Measurements from ENCODE around the gene ZNF768.
A peak's percentile ranks its signal among the peaks of the same experiment; 100 is the strongest.
"Not testable (repeated sequence)": the region's sequence is repeated elsewhere in the genome, so short reads cannot be mapped to it uniquely, and the experiment has no call there.

The ZNF768 gene

GRCh38 chr16:30533146-30533522, 6.8 kb upstream of the ZNF768 start:
- DNase-seq (ENCODE audit: low read depth) = no peak

- DNase-seq (ENCODE audit: low read depth) = no peak
Measured at GRCh38 chr16:30532285-30533145, 6.1 kb upstream of the ZNF768 start.

DNA sequence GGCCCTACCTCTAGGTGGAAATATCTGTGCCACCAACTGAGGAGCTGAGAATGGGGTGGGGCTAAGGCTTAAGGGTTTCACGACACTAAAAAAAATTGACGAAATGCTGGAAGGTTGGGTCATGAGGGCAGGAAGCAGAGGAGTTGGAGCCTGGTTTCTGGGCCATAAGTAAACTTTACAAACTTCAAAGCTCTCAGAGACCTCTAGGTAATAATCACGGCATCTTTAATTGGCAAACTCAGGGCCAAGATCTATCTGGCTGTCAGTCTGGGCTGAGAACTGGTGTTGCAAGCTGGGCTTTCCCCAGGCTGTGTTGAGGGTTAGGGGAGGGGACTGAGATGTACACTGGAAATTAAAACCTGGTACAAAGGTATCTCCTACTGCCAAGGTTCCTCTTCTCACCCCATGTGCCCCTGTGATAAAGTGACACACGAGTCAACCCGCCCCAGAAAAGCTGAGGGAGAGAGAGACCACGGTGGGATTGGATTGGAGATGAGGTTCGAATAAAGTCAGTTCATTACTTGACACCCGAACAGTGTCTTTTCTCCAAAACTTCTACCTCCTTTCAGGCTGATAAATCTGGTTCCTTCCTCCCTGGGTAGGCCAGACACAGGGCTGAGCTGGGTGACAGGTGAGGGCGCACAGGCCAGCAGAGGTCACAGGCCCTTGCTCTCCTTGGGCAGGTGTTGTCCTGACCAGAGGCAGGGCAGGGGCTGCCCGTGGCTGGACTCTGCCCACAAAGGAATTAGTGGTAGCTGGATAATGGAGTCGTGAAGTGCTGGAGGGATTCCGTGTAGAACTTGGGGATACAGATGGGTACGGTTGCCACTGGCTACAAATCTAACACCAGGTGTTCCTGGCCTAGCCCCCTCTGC, 4.0 kb upstream of the ZNF768 start:
- DNase-seq (ENCODE audit: low read depth) = no peak

DNA sequence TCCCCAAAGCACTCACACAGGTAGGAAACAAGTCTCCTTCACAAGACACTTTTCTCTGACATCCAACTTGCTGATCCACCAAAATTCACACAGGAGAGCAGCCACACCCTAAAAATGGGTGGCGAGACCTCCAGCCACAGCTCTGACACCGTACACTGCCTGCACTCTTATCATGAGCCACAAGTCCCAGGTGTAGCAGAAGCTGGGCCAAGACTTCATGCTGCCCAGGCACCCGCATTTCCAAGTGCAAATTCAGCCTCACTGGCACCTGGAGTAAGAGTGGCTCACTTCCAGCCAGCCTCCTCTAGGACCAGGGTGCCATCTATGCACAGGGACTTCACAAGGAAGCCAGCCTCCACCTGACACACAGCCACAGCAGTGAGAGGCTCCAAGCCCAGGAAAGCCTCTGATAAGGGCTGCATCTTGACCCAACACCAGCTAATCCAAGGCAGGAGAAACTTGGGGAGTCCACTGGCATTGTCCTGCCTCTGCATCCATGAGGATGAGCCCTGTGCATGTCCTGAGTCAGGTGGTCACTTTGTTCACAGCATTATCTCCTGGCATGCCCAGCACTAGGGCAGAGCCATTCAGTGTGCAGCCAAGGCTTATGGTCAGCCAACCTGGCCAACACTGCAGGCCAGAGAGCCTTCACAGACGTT, 2.6 kb upstream of the ZNF768 start:
- DNase-seq (ENCODE audit: low read depth) = no peak

GRCh38 chr16:30527635-30528178, 1.3 kb upstream of the ZNF768 start:
- no peak for DNase-seq (ENCODE audit: low read depth)

GRCh38 chr16:30526823-30527634, 663 bp upstream of the ZNF768 start:
- DNase-seq (ENCODE audit: low read depth) = peak; percentile 86

DNA sequence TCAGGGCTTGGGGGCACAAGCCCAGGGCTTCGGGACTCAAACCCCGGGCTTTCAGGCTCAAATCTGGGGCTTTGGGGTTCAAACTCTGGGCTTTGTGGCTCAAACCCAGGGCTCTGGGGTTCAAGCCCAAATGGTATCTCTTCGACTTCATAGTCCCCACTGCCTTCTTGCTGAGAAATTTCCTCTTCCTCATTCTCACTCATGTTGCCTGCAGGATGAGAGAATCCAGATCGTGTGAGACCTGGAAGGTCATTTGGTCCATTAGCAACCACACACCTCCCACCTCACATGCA, 576 bp downstream of the ZNF768 start:
- no peak for DNase-seq (ENCODE audit: low read depth)

GRCh38 chr16:30524575-30525568, 1.5 kb downstream of the ZNF768 start:
- DNase-seq (ENCODE audit: low read depth) = no peak

GRCh38 chr16:30523768-30524574, 2.4 kb downstream of the ZNF768 start:
- no peak for DNase-seq (ENCODE audit: low read depth)

DNA sequence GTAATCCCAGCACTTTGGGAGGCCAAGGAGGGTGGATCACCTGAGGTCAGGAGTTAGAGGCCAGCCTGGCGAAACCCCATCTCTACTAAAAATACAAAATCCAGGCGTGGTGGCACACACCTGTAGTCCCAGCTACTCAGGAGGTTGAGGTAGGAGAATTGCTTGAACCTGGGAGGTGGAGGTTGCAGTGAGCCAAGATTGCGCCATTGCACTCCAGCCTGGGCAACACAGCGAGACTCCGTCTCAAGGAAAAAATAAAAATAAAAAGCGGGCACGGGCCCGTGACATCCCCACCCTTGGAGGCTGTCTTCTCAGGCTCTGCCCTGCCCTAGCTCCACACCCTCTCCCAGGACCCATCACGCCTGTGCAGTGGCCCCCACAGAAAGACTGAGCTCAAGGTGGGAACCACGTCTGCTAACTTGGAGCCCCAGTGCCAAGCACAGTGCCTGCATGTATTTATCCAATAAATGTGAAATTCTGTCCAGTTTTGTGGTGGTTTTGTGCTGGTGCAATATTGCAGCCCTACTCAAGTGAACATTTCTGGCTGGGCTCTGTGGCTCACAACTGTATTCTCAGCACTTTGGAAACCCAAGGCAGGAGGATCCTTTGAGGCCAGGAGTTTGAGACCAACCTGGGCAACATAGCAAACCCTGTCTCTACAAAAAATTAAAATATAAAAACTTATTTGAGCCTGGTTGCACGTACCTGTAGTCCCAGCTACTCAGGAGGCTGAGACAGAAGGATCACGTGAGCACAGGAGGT, 3.5 kb downstream of the ZNF768 start:
- not testable (repeated sequence) for DNase-seq (ENCODE audit: low read depth)

- no peak for DNase-seq (ENCODE audit: low read depth)
Measured at GRCh38 chr16:30521873-30522641, 4.3 kb downstream of the ZNF768 start.

GRCh38 chr16:30521476-30521872, 4.9 kb downstream of the ZNF768 start:
- DNase-seq (ENCODE audit: low read depth) = no peak

GRCh38 chr16:30519120-30520049, 7.0 kb downstream of the ZNF768 start:
- no peak for DNase-seq (ENCODE audit: low read depth)

DNA sequence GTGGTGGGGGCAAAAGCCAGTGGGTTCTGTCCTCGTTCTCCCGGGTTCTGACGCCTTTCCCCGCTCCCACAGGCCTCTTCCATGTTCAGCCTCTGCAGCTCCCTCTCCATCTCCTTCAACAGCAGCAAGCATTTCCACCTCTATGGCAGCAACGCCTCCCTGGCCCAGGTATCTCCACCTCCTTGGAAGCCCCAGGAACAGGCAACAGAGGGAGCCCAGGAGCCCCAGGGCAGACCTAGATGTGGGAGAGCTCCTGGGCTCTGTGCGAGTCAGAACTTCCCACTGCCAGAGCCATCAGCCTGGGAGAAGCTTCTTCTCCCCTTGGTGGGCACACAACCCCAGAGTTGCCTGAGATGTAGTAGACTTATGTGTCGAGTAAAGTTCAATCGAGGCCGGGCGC, 7.8 kb downstream of the ZNF768 start:
- no peak for DNase-seq (ENCODE audit: low read depth)

GRCh38 chr16:30515275-30515674, 11.1 kb downstream of the ZNF768 start:
- DNase-seq (ENCODE audit: low read depth) = no peak

DNA sequence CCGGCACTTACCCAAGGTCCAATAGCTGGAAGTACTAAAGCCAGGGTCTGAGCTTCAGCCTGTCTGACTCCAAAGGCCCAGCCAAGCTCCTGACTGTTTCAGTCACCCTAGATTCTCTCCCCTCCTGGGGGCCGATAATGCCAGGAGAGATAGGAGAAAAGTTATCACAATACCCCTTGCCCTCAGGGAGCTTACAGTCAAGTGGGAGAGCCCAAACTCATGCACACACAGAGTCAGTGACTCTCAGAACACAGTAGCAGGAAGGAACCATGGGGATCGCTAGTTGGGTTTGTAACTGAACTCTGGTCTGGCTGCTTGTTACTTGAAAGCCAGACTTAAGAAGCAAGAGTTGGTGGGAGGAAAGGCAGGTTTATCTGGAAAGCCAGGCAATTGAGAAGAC, 14.9 kb downstream of the ZNF768 start:
- no peak for DNase-seq (ENCODE audit: low read depth)

DNA sequence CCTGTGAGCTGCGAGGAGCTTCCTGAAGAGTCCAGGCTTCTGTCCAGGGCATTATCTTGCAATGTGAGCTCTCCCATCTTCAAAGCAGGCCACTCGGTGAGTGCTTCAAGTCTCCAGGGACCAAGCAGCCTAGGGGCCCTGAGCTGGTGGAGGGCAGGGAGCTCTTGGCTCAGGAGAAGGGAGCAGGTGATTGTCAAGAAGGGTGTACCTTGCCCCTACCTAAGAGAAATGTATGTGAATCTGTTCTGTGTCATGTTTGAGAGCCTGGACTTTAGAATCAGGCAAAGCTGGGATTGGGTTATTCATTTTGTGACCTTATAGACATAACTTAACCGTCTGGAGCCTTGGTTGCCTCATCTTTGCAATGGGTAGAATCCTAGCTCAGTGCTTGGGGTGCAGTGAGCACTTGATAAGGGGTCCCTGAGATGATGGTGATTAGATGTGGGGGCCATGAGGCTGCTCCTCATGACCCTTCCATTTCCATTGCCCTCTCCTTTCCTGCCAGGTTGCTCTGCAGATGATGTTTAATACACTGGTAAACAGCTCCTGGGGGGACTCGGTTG, 15.9 kb downstream of the ZNF768 start:
- DNase-seq (ENCODE audit: low read depth) = no peak

Data from HS-5 (cell line).